Endothelial cell of umbilical vein (primary cell): ENCODE measurements around the gene KRT10. TPM values are rescaled to one million over a fixed set of nuclear protein-coding genes. Genes with fewer than 3 reads are reported as not detected.

Source experiments
- BruUV-seq: library from RNA; stranded (reverse); fragments of 400-500 nt; replicated peaks from 2 replicates; lab custom pipeline; 2021; lab: Mats Ljungman, UMichigan
- CTCF ChIA-PET: fragments of 300-600, 350-600 bp; sonication (Branson Sonifier 250); formaldehyde crosslinking; loops from one replicate; lab custom pipeline; 2021; ENCODE audit warnings: antibody characterized with exemption, inconsistent platforms; lab: Charles Lee
- POLR2A ChIA-PET: fragments of 300-600, 350-600 bp; sonication (Branson Sonifier 250); formaldehyde crosslinking; loops from one replicate; lab custom pipeline; 2021; ENCODE audit warnings: antibody characterized with exemption, inconsistent platforms; lab: Charles Lee
- DNase-seq: peaks from one replicate; pipeline ENCODE4 v3.0.0-alpha.2; 2011; ENCODE audit warnings: low read depth, low spot score
- FAIRE-seq: peaks from 2 replicates; lab custom pipeline; 2011; peaks lifted over from hg19 to GRCh38; lab: Jason Lieb, UNC
- H2AFZ ChIP-seq: 2 replicates; pipeline ENCODE4 v1.6.0; 2012; ENCODE audit warnings: low read depth, low read length, control low read depth, inconsistent platforms
- H3K27ac ChIP-seq: 2 replicates; pipeline ENCODE4 v1.5.1; 2011; ENCODE audit warnings: low read depth, mild to moderate bottlenecking, control low read depth, low read length, moderate library complexity; ENCODE audit not compliant: insufficient read depth
- H3K27me3 ChIP-seq, 2 experiments: 2 replicates each; pipeline versions ENCODE4 v1.6.0 to v1.6.1; 2011; ENCODE audit warnings: low read length in 2 of 2, mixed read lengths in 1 of 2; ENCODE audit not compliant: control insufficient read depth in 2 of 2, insufficient read depth in 2 of 2
- H3K36me3 ChIP-seq, 2 experiments: 2 replicates in 1 of 2; 3 replicates in 1 of 2; pipeline ENCODE4 v1.5.1; 2011; ENCODE audit warnings: low read length in 2 of 2, mild to moderate bottlenecking in 1 of 2, moderate library complexity in 1 of 2; ENCODE audit not compliant: control insufficient read depth in 2 of 2, insufficient read depth in 2 of 2; ENCODE audit errors: extremely low read depth in 1 of 2
- H3K4me1 ChIP-seq: 3 replicates; pipeline ENCODE4 v1.5.1; 2011; ENCODE audit warnings: mild to moderate bottlenecking, low read length; ENCODE audit not compliant: control insufficient read depth, insufficient read depth; ENCODE audit errors: extremely low read depth
- H3K4me2 ChIP-seq: 2 replicates; pipeline ENCODE4 v1.6.1; 2011; ENCODE audit warnings: low read length, control low read depth, mixed read lengths; ENCODE audit not compliant: insufficient read depth
- H3K4me3 ChIP-seq, 3 experiments: fragments of 200-600 bp in 1 of 3; sonication (generic), shearing (Covaris generic) in 1 of 3; replicated peaks in 1 of 3; 2 replicates each; pipeline ENCODE4 v1.5.1; 2011 to 2016; ENCODE audit warnings: control low read depth in 3 of 3, low read length in 3 of 3, mild to moderate bottlenecking in 2 of 3, inconsistent platforms in 1 of 3, low read depth in 1 of 3, moderate library complexity in 1 of 3; ENCODE audit not compliant: insufficient read depth in 1 of 3
- H3K79me2 ChIP-seq: 2 replicates; pipeline ENCODE4 v1.6.0; 2012; ENCODE audit warnings: low read length, inconsistent platforms; ENCODE audit not compliant: control insufficient read depth, insufficient read depth
- H3K9ac ChIP-seq: replicated peaks from 2 replicates; pipeline ENCODE3; 2011; ENCODE audit warnings: low read length, control low read depth; ENCODE audit not compliant: insufficient read depth; ENCODE audit errors: extremely low read depth
- H3K9me1 ChIP-seq: replicated peaks from 3 replicates; pipeline ENCODE4 v1.6.0; 2011; ENCODE audit warnings: mild to moderate bottlenecking, low read length; ENCODE audit not compliant: control insufficient read depth, insufficient read depth; ENCODE audit errors: extremely low read depth
- H3K9me3 ChIP-seq: replicated peaks from 2 replicates; pipeline ENCODE4 v1.5.1; 2012; ENCODE audit warnings: low read length, inconsistent platforms; ENCODE audit not compliant: control insufficient read depth, insufficient read depth
- H4K20me1 ChIP-seq: replicated peaks from 2 replicates; pipeline ENCODE3; 2011; ENCODE audit warnings: mild to moderate bottlenecking, low read length; ENCODE audit not compliant: control insufficient read depth, insufficient read depth; ENCODE audit errors: extremely low read depth
- FOS ChIP-seq: IDR thresholded peaks from 2 replicates; pipeline ENCODE4 v1.6.1; 2011; ENCODE audit warnings: mild to moderate bottlenecking, low read length, moderate library complexity, borderline replicate concordance; ENCODE audit not compliant: insufficient read depth
- JUN ChIP-seq: IDR thresholded peaks from 2 replicates; pipeline ENCODE4 v1.6.1; 2011; ENCODE audit warnings: borderline replicate concordance, low read depth; ENCODE audit not compliant: insufficient read length, insufficient read depth
- MYC ChIP-seq: IDR thresholded peaks from one replicate; pipeline ENCODE4 v1.6.1; 2011; ENCODE audit warnings: mild to moderate bottlenecking, low read depth, low read length
- POLR2A ChIP-seq: IDR thresholded peaks from 2 replicates; pipeline ENCODE4 v1.6.1; 2012; ENCODE audit warnings: low read depth, mild to moderate bottlenecking, control low read depth, low read length
- POLR2AphosphoS5 ChIP-seq: IDR thresholded peaks from 2 replicates; pipeline ENCODE4 v1.6.1; 2012; ENCODE audit warnings: low read depth, mild to moderate bottlenecking, control low read depth, low read length, moderate library complexity; ENCODE audit not compliant: insufficient read depth
- dilution Hi-C: fragments of 300-500 bp; cut with MboI; formaldehyde crosslinking; loops from one replicate; pipeline ENCODE4 v1.15.0; 2019; ENCODE audit warnings: low sequenced_read_pairs; ENCODE audit not compliant: extremely low pct_ligation_motif_present
- intact Hi-C: fragments of 100-400 bp; cut with micrococcal nuclease; formaldehyde crosslinking; loops from one replicate; pipeline ENCODE4 v1.10.0; 2022
- polyA plus RNA-seq, 4 experiments: library from polyadenylated mRNA; depleted of rRNA in 3 of 4; stranded (reverse) in 3 of 4; unstranded in 1 of 4; fragments of >200 nt; gene quantifications; 2 replicates each; pipeline versions ENCODE4 v1.2.1 to v1.2.3, GENCODE V29; 2011 to 2012; ENCODE audit warnings: missing spikeins in 1 of 4
- total RNA-seq: library from RNA; stranded (reverse); gene quantifications from 2 replicates; pipeline ENCODE4 v1.2.3, GENCODE V29; 2021
- TF ChIP-seq, protein P1 (sequence below): IDR thresholded peaks from 2 replicates; pipeline ENCODE4 v1.6.1; 2011; ENCODE audit not compliant: insufficient read depth, insufficient read length

The KRT10 gene
- total and polyA plus RNA-seq, 2 donors (not counting 3 experiments of a cell fraction or from before 2014, with no cell fraction given): 5.1 to 55.6 TPM

DNA sequence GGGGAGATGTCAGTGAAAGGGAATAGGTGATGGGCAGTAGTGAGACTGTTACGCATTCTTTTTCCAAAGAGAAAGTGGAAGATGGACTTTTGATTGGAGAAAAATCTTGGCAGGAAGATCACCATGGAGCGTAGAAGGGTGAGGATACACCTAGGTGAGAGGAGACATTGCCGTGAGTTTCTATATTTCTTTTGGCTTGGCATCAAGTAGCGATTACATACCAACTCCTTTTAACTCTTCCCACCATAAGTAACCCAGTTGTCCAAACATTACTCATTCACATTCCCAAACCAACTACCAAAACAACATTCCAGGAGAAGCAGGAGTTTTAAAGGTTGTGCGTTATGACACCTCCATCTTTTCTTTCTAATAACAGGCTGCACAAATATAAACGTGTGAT is 11.9 kb downstream of the KRT10 start:
- intact Hi-C loops: no loop called here
- BruUV-seq: no TSS peak
- H3K9me1 ChIP-seq: no peaks in the 10 kb centered on the region
- no peak overlapping the region for H3K9ac ChIP-seq
- H2AFZ ChIP-seq: no peak overlapping the region
- no peaks in the 10 kb centered on the region for H3K79me2 ChIP-seq
- H3K4me2 ChIP-seq: peak overlapping the region; percentile 56
- POLR2A ChIA-PET: no interaction called here
- H3K27ac ChIP-seq: no peak overlapping the region
- peak; percentile 58 for DNase-seq
- H3K36me3 ChIP-seq: no peaks in the 10 kb centered on the region
- no peaks in the 10 kb centered on the region for H4K20me1 ChIP-seq
- no peak overlapping the region for H3K4me3 ChIP-seq
- peaks cover 13% of the 10 kb centered on the region in 2 experiments for H3K27me3 ChIP-seq
- peaks cover 9% of the 10 kb centered on the region for H3K4me1 ChIP-seq
- FAIRE-seq: peak; percentile 31
- H3K9me3 ChIP-seq: no peaks in the 10 kb centered on the region
- dilution Hi-C loops: no loop called here
- TF ChIP-seq MYC (no peak), JUN (peak; percentile 56), POLR2AphosphoS5 (no peak)
- TF ChIP-seq, protein P1, sequence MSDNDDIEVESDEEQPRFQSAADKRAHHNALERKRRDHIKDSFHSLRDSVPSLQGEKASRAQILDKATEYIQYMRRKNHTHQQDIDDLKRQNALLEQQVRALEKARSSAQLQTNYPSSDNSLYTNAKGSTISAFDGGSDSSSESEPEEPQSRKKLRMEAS: no peak
- CTCF ChIA-PET: no interaction called here

DNA sequence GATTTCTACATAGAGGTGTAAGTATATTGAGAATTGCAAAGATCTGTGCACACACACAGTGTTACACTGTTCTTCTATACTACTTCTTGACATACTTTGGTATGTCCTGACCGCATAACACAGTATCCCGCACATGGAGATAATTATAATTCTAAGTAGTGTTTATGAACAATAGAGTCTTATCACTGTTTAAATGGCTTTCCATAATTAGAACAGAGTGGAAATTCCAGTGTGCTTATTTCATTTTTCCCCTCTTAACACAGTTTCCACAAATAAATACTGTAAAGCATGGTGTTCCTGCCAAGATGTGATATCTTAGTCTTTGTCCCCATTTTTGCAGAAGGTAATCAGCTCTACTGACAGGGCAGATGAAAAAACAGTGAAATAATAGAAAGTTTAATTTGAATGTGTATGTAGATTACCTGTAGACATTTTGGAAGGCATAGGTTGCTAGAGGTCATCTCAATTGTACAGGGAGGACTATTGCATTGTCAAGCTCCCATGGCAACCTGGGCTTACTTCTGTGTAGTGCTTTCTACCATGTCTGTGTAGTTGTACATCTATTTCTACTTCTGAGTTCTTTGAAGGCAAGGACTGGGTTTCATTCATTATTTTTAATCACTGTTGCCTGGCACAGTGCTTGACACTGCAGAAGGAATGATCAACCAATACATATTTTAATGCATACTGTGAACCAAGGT is 12.5 kb downstream of the KRT10 start:
- Histone ChIP-seq H3K9ac (no peak overlapping the region), H3K4me3 (no peak overlapping the region), H3K9me1 (no peaks in the 10 kb centered on the region), H3K4me1 (peaks cover 9% of the 10 kb centered on the region), H3K27ac (peak overlapping the region; percentile 16), H3K36me3 (no peaks in the 10 kb centered on the region), H4K20me1 (no peaks in the 10 kb centered on the region), H2AFZ (no peak overlapping the region), H3K9me3 (no peaks in the 10 kb centered on the region), H3K79me2 (no peaks in the 10 kb centered on the region), H3K4me2 (peak overlapping the region; percentile 56), H3K27me3 (peaks cover 17 to 19% of the 10 kb centered on the region in 2 experiments)
- TSS peak; percentile 80 for BruUV-seq
- TF ChIP-seq JUN (peak; percentile 87), FOS (no peak), MYC (no peak), POLR2A (no peak)
- FAIRE-seq (peak; percentile 59), DNase-seq (peak; percentile 74)
- dilution Hi-C loops: no loop called here
- CTCF ChIA-PET: interaction anchor here (1.0 to 9.5 kb wide), 4 partner anchors 47 to 853 kb away, joined by 4 to 77 read pairs (median 6); no protein-coding TSS in a partner anchor
- POLR2A ChIA-PET: no interaction called here
- intact Hi-C loops: loop anchor here (10.0 kb wide), 1 partner anchor 685 kb away; no protein-coding TSS in a partner anchor
